HG03457 (cell line): ENCODE data around the gene GAPDHS.

ENCODE experiments used
- ATAC-seq: cut with Tn5 transposase; IDR thresholded peaks from one replicate; pipeline ENCODE4 v1.9.1; 2021; ENCODE audit warnings: moderate number of reproducible peaks; ENCODE audit not compliant: unreplicated experiment

The GAPDHS gene

DNA sequence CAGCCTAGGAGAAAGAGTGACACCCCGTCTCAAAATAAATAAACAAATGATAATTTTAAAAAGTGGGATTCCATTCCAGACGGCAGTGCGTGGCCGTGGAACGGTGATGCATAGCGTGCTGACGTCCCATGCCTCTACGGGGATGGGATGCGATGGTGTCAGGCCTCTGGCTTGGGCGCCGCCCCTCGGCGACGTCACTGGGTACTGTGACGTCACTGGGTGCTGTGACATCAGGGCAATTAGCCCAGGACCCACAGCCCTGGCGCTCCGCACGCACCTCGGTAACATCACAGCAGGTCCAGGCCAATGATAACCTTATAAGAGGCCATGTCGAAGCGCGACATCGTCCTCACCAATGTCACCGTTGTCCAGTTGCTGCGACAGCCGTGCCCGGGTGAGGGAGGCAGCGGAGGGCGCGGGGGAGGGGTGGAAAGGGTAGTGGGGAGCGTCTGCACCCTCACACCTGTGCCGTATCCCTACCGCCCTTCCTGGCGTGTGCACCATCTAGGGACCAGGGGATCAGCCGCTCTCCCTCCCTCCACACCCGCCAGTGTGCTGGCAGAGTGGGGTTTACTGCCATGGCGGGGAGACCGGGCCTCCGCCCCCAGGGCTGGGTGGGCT is at the start of gene GAPDHS:
Gene GAPDHS, plus strand, starts transcription at position 256 of the 621 bp plus-strand sequence. Its CDS starts 72 bp downstream, at position 328.
- no peak for ATAC-seq

DNA sequence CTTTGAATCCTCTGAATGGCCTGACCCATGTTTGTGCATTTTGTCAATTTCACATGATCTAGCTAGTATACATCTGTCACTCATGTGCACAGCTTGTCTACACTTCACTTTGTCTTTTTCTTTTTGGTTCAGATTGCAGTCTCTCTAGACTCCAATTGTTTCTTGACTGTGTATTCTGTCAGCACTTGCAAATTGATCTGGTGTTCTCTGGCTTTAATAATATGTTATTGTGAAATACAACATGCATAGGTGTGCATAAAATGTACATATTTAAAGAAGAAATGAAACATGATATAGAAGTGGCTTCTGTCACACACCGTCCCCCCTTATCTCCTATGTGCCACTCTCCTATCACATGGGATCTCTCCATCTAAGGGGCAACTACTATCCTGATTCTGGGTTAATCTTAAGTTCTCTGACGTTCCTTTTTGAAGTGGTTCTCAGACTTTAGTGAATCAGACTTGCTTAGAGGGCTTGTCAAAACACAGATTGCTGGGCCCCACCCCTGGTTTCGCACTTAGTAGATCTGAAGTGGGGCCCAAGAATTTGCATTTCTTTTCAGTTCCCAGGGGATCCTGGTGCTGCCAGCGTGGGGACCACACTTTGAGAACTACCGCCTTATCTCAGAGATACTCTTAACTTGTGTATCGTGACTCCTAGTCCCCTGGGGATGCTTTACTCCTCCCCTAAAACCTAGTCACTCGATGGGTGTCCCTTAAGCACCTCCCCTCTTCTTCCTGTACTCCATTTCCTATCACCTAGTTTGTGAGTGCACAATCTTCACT is 48.8 kb upstream of the GAPDHS start:
- ATAC-seq = no peak

DNA sequence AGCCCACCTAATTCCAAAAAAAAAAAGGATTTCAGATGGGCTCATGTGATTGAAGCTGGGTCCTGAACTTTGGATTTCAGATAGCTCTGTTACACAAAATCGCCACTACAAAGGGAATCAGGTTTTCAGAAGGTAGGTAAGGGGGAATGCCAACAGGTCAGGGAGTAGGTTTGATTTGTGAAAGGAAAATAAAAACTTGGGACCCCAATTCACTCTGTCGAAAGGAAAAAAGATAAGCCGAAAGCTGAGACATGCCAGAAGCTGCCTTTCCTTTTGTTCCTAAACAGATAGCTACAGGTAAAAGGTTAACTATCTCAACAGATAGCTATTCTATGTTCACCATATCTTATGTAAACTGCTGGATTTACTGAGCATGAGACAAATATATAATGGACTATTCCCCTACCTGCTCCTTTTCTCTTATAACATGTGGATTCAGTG is 47.0 kb upstream of the GAPDHS start:
- ATAC-seq = no peak

DNA sequence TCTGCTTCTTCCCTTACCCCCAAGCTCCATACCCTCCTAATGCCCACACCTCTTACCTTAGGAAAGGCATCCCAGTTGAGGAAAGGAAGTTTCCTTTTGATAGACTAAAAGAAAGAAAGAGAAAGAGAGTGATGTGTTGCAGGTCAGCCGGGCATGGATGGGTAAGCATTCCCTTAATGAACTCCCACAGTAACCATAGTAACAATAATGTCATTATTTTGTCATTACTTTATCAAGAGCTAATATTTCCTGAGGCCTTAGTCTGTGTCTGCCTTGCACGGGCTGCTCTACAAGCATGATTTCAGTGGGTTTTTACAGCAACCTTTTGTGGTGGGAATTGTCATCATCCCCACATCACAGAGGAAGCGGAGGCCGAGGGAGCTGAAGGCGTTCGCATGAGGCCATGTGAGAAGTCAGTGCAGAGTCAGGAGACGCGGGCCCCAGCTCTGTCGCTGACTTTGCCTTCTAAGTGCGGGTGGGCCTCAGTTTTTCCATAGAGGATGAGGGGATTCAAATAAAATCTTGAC is 45.5 kb upstream of the GAPDHS start:
- ATAC-seq = no peak

DNA sequence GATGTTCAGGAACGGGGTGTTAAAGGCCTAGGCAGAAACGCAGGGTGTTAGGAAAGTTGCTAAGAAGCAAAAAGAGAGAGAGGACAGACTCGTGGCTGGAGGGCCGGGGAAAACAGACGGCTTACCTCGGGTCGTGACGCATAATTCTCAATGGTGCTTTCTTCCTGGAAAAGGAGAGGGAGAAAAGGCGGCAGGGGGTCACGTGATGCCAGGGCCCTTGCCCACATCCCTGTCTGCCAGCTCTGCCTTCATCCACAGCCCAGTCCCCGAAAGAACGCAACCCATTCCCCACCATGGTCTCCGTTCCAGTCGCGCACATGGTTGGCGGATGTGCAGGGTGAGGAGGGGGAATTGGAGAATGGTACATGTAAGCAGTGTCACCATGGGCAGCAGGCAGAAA is 44.6 kb upstream of the GAPDHS start:
- no peak for ATAC-seq

DNA sequence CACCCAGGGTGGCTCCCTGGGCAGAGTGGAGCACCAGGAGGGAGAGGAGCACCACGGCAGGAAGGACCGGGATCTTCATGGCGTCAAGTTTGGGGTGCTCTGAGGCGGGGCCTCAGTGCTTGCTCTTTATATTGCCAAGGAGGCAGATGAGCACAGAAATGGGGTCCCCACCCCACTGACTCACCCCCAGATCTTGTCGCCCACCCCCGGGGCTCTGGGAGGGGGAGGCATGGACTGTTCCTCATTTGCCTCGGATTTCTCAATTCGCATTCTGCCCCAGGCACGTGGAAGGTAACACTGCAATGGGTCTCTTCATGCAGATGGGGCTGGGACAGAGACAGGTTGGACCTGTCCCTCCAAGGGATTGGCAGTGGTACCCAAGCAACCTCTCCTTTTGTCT is 42.9 kb upstream of the GAPDHS start, which contains the start of gene KRTDAP:
Gene KRTDAP, minus strand, starts transcription at position 101 of the 400 bp plus-strand sequence. Its CDS starts 22 bp downstream, at position 79.
- ATAC-seq = no peak

DNA sequence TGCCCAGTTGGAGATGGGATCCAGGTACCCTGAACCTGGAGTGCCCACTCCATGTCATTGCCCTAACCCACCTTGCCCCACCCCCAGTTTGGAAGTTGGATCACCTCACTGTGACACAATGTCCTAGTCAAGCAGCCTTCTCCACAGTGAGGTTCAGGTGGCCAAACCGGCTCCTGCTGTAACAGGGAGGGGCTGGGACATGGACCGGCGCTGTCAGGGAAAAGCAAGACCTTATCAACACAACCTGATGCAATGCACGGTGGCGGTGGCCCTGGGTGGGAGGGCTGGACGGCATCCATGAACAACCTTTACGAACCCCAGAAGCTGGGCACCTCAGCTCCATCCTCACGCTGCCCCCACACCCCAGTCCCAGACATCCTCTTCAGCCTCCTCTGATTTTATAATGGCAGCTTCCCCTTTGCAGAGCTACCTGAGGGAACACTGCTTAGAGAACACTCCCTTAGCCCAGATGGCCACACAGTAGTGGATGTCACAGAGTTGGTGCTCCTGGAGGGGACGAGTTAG is 41.4 kb upstream of the GAPDHS start:
- ATAC-seq = no peak

DNA sequence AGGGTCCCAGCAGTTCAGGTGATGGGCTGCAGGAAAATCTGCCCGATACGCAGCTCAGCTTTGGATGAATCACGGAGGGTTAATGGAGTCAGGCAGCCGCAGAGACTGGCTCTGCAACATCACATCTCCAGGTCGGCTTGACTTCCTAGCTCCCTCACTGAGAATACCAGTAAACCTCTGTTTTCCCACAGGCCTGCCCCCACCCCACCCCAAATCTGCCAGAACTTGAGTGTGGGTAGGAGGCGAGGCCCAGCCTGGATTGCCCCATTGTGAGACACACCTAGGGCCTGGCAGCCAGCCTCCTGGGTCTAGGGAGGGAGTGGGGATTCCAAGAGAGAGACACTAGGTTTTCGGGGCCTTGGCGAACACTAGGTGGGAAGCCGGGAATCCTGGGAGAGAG is 39.3 kb upstream of the GAPDHS start:
- no peak for ATAC-seq

DNA sequence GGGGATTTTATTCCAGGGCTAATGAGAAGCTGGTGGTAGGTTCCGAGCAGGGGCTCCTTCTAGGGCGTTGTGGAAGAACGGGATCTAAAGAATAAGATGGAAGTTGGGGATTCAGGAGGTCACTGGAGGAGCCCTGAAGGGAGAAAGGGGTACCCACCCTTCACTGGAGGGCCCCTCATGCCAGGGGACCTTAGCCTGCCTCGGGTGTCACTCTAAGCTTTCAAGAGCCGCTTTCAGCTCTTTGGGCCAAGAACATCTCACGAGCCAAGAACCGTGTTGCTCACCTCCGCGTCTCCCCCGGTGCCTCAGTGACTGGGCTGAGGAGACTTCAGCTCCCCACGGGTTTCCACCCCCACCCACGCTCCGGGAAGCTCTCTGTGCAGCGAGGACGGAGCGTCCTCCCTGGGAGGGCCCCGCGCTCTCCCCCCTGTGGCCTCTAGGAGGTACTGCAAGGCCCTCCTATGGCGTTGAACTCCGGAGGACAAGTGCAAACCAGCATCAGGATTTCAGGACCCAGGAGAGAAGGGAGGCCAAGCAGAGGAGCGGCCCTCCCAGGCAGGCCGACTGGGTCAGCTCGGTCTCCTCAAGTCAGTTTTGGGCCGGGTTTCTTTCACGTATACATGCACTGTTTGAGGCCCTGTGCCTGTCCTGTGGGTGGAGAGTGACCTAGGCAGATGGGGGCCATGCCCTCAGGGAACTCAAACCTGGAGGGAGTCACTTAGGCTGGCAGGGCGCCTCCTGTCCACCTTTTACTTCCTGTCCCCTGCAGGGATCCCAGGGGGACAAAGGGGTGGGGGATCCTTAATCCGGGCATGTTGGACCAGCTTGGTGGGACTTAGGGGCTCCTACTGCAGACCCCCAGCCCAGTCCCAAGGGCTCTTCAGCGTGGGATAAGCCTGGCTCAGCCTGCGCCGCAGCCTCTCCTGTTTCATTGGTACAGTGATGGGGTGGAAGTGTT is 37.9 kb upstream of the GAPDHS start:
- ATAC-seq = no peak

DNA sequence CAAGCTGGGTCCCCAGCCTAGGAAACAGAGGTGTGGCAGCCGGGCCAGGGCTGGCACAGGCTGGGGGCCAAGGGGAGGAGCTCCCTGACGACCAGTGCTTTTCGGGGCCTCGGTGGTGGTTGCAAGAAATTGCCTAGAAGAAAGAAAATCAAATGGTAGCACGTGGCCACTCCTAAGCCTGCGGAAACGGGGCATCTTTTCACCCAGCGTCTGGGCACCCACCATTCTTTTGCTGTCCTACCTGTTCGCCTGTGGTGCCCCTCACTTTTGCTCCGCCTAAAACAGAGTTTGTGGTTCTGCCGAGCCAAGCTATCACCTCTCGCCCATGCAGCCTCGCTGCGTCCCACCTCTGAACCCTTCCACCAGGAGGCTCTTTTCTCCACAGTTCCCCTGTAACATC is 35.9 kb upstream of the GAPDHS start:
- ATAC-seq = no peak

DNA sequence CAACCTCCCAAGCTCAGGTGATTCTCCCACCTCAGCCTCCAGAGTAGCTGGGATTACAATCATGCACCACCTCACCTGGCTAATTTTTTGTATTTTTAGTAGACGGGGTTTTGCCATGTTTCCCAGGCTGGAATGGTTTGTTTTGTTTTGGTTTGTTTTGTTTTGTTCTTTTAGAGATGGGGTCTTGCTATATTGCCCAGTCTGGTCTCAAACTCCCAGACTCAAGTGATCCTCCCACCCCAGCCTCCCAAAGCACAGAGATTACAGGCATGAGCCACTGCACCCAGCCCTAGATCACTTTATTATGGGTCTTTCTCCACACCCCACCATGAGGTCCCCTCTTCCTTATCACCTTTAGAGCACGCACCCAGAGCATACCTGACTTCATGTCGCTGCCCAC is 35.0 kb upstream of the GAPDHS start:
- no peak for ATAC-seq

DNA sequence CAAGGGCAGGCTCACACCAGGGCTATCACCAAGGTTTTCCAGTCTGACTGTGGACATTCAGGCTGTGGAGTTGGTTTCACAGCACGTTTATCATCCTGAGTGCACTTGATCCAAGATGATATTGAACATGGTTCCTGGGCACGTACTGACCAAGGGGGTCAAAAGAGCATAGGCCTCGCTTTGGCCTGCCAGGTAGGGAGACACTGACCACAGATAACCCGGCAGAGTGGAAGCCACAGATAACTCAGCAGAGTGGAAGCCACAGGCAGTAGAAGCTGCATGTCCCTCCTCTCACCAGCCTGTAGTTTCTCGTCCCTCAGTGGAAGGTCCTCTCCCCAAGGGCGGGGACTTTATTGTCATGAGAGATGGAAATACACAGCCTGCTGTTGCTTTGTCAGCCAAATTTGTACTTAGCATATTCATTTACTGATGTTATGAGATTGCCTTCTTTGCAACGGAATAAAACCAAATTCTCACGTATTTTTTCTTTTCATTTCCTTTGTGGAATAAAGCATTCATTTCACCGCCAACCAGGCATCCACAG is 34.2 kb upstream of the GAPDHS start:
- ATAC-seq = no peak

DNA sequence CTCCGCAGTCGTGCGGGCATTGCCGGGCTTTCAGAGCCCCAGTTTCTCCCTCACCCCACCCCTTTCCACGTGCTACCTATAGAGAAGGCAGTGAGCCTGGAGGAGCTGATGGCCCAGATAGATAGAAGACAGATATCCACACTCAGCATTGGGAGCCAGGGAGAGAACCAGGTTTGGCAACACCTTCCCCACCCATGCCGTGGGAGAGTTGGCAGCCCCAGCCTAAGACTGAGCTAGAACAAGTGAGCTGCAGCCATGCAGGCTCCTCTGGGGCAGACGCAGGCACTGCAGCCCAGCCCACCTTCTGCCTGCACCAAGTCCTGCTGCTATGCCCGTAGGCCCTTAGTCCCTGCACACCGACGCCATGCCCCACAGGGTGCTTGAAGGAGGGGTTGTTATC is 32.6 kb upstream of the GAPDHS start:
- no peak for ATAC-seq

DNA sequence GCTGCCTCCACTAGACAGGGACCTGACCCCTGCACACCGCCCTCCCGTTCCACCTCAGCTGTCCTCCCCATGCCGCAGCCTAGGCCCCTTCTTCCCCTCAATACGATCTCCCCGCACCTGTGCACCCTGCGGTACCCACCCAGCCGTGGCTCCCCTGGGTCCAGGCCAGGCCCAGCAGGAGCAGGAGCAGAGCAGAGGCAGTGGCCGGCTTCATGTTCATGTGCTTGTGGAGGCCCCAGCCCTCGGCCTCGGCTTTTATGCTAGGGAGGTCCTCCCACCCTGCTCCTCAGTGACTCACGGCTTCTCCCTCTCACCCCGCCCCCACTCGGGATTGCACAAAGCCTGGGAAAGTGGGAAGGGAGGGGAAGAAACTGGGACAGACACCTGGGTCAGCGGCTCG is 31.6 kb upstream of the GAPDHS start:
- no peak for ATAC-seq

DNA sequence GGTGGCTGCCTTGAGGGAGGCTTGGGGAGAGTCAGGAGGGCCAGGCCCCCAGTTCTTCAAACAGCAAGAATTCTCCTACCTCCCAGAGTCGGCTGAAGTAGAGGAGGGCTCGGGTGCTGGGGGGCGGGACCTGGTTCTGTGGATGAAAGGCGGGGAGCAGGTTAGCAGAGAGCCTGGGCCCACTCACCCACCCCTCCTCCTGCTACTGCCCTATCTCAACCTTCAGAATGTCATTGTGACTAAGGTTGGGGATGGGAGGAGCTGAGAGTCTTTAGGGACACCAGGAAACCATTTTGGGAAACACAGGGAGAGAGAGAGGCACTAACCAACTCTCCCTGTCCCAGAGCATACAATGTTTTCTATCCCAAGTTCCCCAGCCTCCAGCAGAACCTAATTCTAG is 30.5 kb upstream of the GAPDHS start:
- no peak for ATAC-seq

DNA sequence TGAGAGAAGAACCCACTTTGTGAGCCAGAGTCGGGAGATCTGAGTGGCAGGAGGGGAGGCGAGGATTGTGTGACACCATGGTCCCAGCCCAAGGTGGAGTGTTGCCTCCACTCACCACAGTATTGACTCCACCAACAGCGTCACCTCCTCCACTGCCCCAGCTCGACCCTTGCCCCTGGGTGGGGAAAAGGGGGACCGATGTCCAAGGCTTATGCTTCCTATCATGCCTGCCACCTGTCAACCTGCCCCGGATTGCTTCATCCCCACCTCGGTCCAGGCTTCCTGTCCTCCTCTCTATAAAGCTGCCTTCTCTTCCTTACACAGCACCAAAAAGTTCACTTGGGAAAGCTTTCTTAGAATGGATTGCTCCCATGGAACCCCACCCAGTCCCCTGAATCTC is 27.2 kb upstream of the GAPDHS start:
- no peak for ATAC-seq

DNA sequence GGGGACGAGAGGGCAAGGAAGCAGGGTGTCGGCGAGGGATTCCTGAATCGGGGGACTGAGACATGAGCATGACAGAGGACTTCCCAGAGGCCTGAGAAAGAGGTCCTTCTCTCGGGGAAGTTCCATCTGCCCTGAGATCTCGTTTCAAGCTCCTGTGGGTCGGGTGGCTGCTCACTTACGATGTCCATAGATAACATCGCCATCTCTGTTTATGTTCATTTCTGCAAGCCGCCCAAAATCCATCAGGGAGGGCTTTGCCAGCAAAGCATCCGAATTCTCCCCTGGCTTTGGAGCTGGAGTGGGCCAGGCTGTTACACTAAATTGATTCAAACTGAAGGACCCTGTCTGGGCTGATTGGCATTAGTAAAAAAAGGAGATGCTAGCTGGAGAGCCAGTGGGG is 25.7 kb upstream of the GAPDHS start:
- ATAC-seq = no peak

DNA sequence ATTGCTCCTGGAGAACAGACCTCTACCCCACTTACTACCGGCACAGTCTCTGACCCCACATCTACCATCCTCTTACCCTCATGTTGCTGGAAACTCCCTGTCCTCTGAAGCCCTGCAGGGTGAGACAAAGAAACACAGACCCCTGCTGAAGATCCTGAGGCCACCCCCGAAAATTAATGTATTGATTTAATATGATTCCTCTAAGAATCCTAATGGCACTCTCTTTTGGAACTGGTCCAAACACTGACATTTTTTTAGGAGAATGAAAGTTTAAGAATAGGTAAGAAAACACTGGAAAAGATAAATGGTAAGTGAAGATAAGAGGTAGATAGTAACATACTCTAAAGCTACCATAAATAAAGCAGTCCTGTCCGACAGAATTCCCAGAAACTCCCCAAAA is 25.1 kb upstream of the GAPDHS start:
- ATAC-seq = no peak

DNA sequence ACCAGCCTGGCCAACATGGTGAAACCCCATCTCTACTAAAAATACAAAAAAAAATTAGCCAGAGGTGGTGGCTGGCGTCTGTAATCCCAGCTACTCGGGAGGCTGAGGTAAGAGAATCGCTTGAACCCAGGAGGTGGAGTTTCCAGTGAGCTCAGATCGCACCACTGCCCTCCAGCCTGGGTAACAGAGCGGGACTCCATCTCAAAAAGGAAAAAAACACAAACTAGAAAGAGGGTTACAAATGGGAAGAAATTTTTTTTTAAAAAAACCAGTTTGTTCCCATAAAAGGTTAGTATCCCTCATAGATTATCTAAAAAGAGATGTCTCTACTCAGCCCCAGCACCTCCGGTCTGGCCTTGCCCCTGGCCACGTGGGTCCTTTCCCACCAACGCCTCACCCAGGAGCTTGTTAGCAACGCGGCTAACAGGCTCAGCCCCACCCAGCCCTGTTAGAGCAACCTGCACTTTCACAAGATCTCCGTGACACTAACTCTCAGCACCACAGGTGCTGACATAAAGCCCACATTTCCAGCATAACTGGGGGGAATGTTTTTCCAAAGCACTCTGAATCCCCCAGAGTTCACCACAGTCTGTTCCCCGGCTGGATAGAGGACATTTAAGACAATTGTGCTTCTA is 24.1 kb upstream of the GAPDHS start:
- no peak for ATAC-seq
